WTC11 (cell line): ENCODE data around the gene RPAIN. TPM values are rescaled to one million over a fixed set of nuclear protein-coding genes. Genes with fewer than 3 reads are reported as not detected.

Source experiments
- ATAC-seq: fragments of 200-7000 bp; cut with Tn5 transposase; 2 replicates; pipeline ENCODE4 v1.10.0; 2021; ENCODE audit warnings: mild to moderate bottlenecking, moderate library complexity
- CTCF ChIA-PET: fragments of 300-600 bp; sonication (Branson Sonifier 250); formaldehyde crosslinking; loops from one replicate; lab custom pipeline; 2021; ENCODE audit warnings: antibody characterized with exemption; lab: Charles Lee
- POLR2A ChIA-PET: fragments of 350-600 bp; sonication (Branson Sonifier 250); formaldehyde crosslinking; loops from one replicate; lab custom pipeline; 2021; ENCODE audit warnings: antibody characterized with exemption; lab: Charles Lee
- DNase-seq: peaks from one replicate; pipeline ENCODE4 v3.0.0; 2021; ENCODE audit warnings: low spot score
- H3K27ac Mint-ChIP-seq: 2 replicates; pipeline ENCODE4 v1.8.0; 2021; ENCODE audit warnings: mixed read lengths
- H3K27me3 Mint-ChIP-seq: 2 replicates; pipeline ENCODE4 v1.8.0; 2021; ENCODE audit warnings: low read depth, mild to moderate bottlenecking, moderate library complexity, mixed read lengths
- H3K36me3 Mint-ChIP-seq: 2 replicates; pipeline ENCODE4 v1.8.0; 2021; ENCODE audit warnings: mixed read lengths
- H3K4me1 Mint-ChIP-seq: 2 replicates; pipeline ENCODE4 v1.8.0; 2022; ENCODE audit warnings: mixed read lengths
- H3K4me3 Mint-ChIP-seq: 2 replicates; pipeline ENCODE4 v1.8.0; 2021; ENCODE audit warnings: mild to moderate bottlenecking, moderate library complexity, mixed read lengths
- H3K9me3 Mint-ChIP-seq: 2 replicates; pipeline ENCODE4 v1.8.0; 2021; ENCODE audit warnings: mixed read lengths
- AR ChIP-seq: fragments of 250-450 bp; sonication (Bioruptor Pico); IDR thresholded peaks from 2 replicates; pipeline ENCODE4 v1.9.0; 2021; ENCODE audit warnings: mild to moderate bottlenecking
- ATF1 ChIP-seq: sonication (generic); formaldehyde crosslinking; IDR thresholded peaks from 2 replicates; pipeline ENCODE4 v1.8.1; 2023; ENCODE audit warnings: mild to moderate bottlenecking, moderate library complexity, missing genetic modification reagents
- ATF2 ChIP-seq: sonication (generic); formaldehyde crosslinking; IDR thresholded peaks from 2 replicates; pipeline ENCODE4 v1.8.1; 2022; ENCODE audit warnings: low read depth, missing genetic modification reagents, borderline replicate concordance
- FOXK1 ChIP-seq: sonication (generic); formaldehyde crosslinking; IDR thresholded peaks from 2 replicates; pipeline ENCODE4 v1.8.0; 2022; ENCODE audit warnings: mild to moderate bottlenecking, moderate library complexity, missing genetic modification reagents
- GABPB1 ChIP-seq: sonication (generic); formaldehyde crosslinking; IDR thresholded peaks from 2 replicates; pipeline ENCODE4 v1.8.1; 2023; ENCODE audit warnings: mild to moderate bottlenecking, missing genetic modification reagents
- HMGA2 ChIP-seq: fragments of 250-450 bp; sonication (Bioruptor Pico); IDR thresholded peaks from 2 replicates; pipeline ENCODE4 v1.4.0; 2021; ENCODE audit warnings: mild to moderate bottlenecking, moderate library complexity
- IRF1 ChIP-seq: sonication (generic); formaldehyde crosslinking; IDR thresholded peaks from 2 replicates; pipeline ENCODE4 v1.8.0; 2023; ENCODE audit warnings: missing genetic modification reagents
- IRF2 ChIP-seq: sonication (generic); formaldehyde crosslinking; IDR thresholded peaks from 2 replicates; pipeline ENCODE4 v1.8.0; 2022; ENCODE audit warnings: low read depth, missing genetic modification reagents, borderline replicate concordance
- MXD4 ChIP-seq: fragments of 250-450 bp; sonication (Bioruptor Pico); IDR thresholded peaks from 2 replicates; pipeline ENCODE4 v1.8.0; 2021; ENCODE audit warnings: mild to moderate bottlenecking, moderate library complexity, borderline replicate concordance
- NR1H2 ChIP-seq: sonication (generic); formaldehyde crosslinking; IDR thresholded peaks from 2 replicates; pipeline ENCODE4 v1.9.0; 2021; ENCODE audit warnings: mild to moderate bottlenecking, moderate library complexity, missing genetic modification reagents
- NR3C1 ChIP-seq: sonication (generic); formaldehyde crosslinking; conservative IDR thresholded peaks from 2 replicates; pipeline ENCODE4 v1.8.1; 2023; ENCODE audit warnings: low read depth, mild to moderate bottlenecking, missing genetic modification reagents
- PREB ChIP-seq: sonication (generic); formaldehyde crosslinking; IDR thresholded peaks from 2 replicates; pipeline ENCODE4 v1.8.1; 2022; ENCODE audit warnings: mild to moderate bottlenecking, missing genetic modification reagents, moderate library complexity, borderline replicate concordance
- TEAD4 ChIP-seq: sonication (generic); formaldehyde crosslinking; IDR thresholded peaks from 2 replicates; pipeline ENCODE4 v1.8.0; 2022; ENCODE audit warnings: mild to moderate bottlenecking, missing genetic modification reagents
- USF1 ChIP-seq: sonication (generic); formaldehyde crosslinking; IDR thresholded peaks from 2 replicates; pipeline ENCODE4 v1.8.0; 2022; ENCODE audit warnings: mild to moderate bottlenecking, missing genetic modification reagents
- total RNA-seq: library from RNA; stranded (reverse); gene quantifications from 3 replicates; pipeline ENCODE4 v1.2.3, GENCODE V29; 2021
- TF ChIP-seq, protein P1 (sequence below): sonication (generic); formaldehyde crosslinking; IDR thresholded peaks from 2 replicates; pipeline ENCODE4 v1.8.1; 2023; ENCODE audit warnings: mild to moderate bottlenecking, moderate library complexity, missing genetic modification reagents

Gene RPAIN
- total RNA-seq, 1 experiment from 2014 or later: 67.8 TPM

- POLR2A ChIA-PET: no interaction called here
- no peaks in the 10 kb centered on the region for H3K4me1 Mint-ChIP-seq
- no peak overlapping the region for H3K27ac Mint-ChIP-seq
- H3K36me3 Mint-ChIP-seq: peaks cover 49% of the 10 kb centered on the region
- CTCF ChIA-PET: no interaction called here
- no peak for ATAC-seq
- H3K27me3 Mint-ChIP-seq: no peaks in the 10 kb centered on the region
- H3K9me3 Mint-ChIP-seq: peaks cover 4% of the 10 kb centered on the region; the same call in 1 of the 2 replicates
- TF ChIP-seq FOXK1 (no peak), GABPB1 (no peak), AR (CRISPR knock-in tag) (no peak), IRF1 (CRISPR knock-in tag) (no peak), MXD4 (CRISPR knock-in tag) (no peak), TEAD4 (CRISPR knock-in tag) (no peak), HMGA2 (CRISPR knock-in tag) (no peak)
- TF ChIP-seq, protein P1, sequence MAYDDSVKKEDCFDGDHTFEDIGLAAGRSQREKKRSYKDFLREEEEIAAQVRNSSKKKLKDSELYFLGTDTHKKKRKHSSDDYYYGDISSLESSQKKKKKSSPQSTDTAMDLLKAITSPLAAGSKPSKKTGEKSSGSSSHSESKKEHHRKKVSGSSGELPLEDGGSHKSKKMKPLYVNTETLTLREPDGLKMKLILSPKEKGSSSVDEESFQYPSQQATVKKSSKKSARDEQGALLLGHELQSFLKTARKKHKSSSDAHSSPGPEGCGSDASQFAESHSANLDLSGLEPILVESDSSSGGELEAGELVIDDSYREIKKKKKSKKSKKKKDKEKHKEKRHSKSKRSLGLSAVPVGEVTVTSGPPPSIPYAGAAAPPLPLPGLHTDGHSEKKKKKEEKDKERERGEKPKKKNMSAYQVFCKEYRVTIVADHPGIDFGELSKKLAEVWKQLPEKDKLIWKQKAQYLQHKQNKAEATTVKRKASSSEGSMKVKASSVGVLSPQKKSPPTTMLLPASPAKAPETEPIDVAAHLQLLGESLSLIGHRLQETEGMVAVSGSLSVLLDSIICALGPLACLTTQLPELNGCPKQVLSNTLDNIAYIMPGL (CRISPR knock-in tag): no peak
- no peak for DNase-seq
- no peak overlapping the region for H3K4me3 Mint-ChIP-seq
These were observed 53.9 kb downstream of the RPAIN start for GRCh38 chr17:5473906-5474305.

DNA sequence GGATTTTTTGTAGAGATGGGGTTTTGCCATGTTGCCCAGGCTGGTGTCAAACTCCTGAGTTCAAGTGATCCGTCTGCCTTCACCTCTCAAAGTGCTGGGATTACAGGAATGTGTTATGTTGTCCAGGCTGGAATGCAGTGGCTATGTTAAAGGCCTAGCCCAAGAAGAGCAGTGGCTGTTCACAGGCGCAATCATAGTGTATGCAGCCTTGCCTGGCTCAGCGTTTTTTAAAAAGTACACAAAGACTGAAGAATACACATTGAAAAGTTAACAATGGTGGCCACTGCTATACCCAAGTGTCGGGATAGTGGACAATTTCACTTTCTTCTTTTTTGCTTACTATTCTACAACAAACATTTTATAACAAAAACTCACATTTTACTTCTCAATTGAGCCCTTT, 59.0 kb downstream of the RPAIN start:
- ChIA-PET POLR2A (no interaction called here), CTCF (interaction anchor here (1.0 kb wide), 1 partner anchor 39 kb away, joined by 3 read pairs; no protein-coding TSS in a partner anchor)
- no peaks in the 10 kb centered on the region for H3K27me3 Mint-ChIP-seq
- ATAC-seq (no peak), DNase-seq (no peak)
- peaks cover 79% of the 10 kb centered on the region for H3K36me3 Mint-ChIP-seq
- no peaks in the 10 kb centered on the region for H3K4me1 Mint-ChIP-seq
- peaks cover 4% of the 10 kb centered on the region; the same call in 1 of the 2 replicates for H3K9me3 Mint-ChIP-seq
- no peak overlapping the region for H3K27ac Mint-ChIP-seq
- no peak overlapping the region for H3K4me3 Mint-ChIP-seq
- TF ChIP-seq NR3C1 (CRISPR knock-in tag) (no peak), ATF2 (CRISPR knock-in tag) (no peak), NR1H2 (CRISPR knock-in tag) (no peak)

DNA sequence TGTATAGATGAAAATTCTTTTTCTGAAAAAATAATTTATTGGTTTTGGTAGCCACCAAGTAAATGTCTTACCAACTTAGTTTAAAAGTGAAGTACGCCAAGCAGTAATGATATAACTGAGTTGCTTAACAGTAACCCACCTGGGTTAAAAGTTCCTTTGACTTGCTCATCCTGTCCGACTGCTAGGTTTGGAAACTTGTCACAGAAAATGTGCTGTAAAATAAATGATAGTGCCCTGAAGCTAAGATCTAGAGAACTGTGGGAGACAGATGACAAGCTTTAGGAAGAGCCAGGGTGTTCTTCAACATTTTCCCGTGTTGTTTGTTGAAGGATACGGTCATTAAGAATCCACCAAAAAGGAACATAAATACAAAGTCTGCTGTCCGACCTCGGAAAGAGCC, 61.0 kb downstream of the RPAIN start:
- H3K36me3 Mint-ChIP-seq: peaks cover 70% of the 10 kb centered on the region
- ChIA-PET POLR2A (no interaction called here), CTCF (interaction anchor here (0.6 kb wide), 1 partner anchor 11 kb away, joined by 4 read pairs; no protein-coding TSS in a partner anchor)
- DNase-seq: no peak
- H3K4me1 Mint-ChIP-seq: peaks cover 10% of the 10 kb centered on the region
- ATAC-seq: no peak
- peaks cover 4% of the 10 kb centered on the region; the same call in 1 of the 2 replicates for H3K9me3 Mint-ChIP-seq
- H3K27ac Mint-ChIP-seq: no peak overlapping the region
- no peaks in the 10 kb centered on the region for H3K27me3 Mint-ChIP-seq
- no peak overlapping the region for H3K4me3 Mint-ChIP-seq
- no peak for TF ChIP-seq ATF2 (CRISPR knock-in tag)
- no peak for TF ChIP-seq IRF2 (CRISPR knock-in tag)
- no peak for TF ChIP-seq PREB (CRISPR knock-in tag)
- no peak for TF ChIP-seq ATF1 (CRISPR knock-in tag)
- TF ChIP-seq USF1 (CRISPR knock-in tag): no peak
- no peak for TF ChIP-seq NR3C1 (CRISPR knock-in tag)
- TF ChIP-seq IRF1 (CRISPR knock-in tag): no peak
